ENCODE measurements around the gene COQ3.

DNA sequence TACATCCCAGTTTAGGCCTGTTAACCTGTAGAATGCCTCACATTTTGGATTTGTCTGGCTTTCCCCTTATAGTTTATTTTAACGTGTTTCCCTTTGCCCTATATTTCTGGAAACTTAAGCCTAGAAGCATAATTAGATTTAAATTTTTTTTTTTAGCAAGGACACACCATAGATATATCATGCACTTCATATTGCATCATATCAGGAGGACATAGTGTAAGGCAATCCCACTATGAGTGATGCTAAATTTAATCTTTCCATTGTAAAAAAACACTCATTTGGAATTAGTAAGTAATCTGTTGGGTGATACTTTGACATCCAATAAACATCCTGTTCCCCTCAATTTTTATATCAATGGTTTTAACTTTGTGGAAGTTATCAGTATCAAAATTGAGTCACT, 34.2 kb downstream of the COQ3 start:
- TF ChIP-seq POLR2A (IDR thresholded peaks at IDR 0.05; ENCODE audit: control extremely low read depth in 1 of 2, low read depth in 2 of 2, low read length in 2 of 2): no peak
- TF ChIP-seq EZH2 (IDR thresholded peaks at IDR 0.05; ENCODE audit: low read depth, low read length, severe bottlenecking): no peak
- TF ChIP-seq, protein P1, sequence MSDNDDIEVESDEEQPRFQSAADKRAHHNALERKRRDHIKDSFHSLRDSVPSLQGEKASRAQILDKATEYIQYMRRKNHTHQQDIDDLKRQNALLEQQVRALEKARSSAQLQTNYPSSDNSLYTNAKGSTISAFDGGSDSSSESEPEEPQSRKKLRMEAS (IDR thresholded peaks at IDR 0.05): no peak
- TF ChIP-seq CBX8 (IDR thresholded peaks at IDR 0.05; ENCODE audit: borderline replicate concordance, low read depth, low read length): no peak

Data from H1 (cell line).